Gastrocnemius medialis (tissue), 4 donors: ENCODE results near the gene ZNF516.

Experiments used
- POLR2A ChIP-seq, 2 donors: fragments of 450-650 bp; IDR thresholded peaks; one replicate each; pipeline ENCODE4 v1.6.1; 2017; ENCODE audit warnings: antibody characterized with exemption in 2 of 2, mild to moderate bottlenecking in 2 of 2, moderate library complexity in 2 of 2
- TF ChIP-seq, protein P1 (sequence below), 5 experiments: fragments of 450-650 bp in 3 of 5; fragments of 200-600 bp in 2 of 5; sonication (generic) in 2 of 5; IDR thresholded peaks in 4 of 5; conservative IDR thresholded peaks in 1 of 5; 1 replicate in 4 of 5; 2 replicates in 1 of 5; pipeline ENCODE4 v1.5.1; 2016 to 2019; ENCODE audit warnings: antibody characterized with exemption in 5 of 5, mild to moderate bottlenecking in 3 of 5, moderate library complexity in 3 of 5

DNA sequence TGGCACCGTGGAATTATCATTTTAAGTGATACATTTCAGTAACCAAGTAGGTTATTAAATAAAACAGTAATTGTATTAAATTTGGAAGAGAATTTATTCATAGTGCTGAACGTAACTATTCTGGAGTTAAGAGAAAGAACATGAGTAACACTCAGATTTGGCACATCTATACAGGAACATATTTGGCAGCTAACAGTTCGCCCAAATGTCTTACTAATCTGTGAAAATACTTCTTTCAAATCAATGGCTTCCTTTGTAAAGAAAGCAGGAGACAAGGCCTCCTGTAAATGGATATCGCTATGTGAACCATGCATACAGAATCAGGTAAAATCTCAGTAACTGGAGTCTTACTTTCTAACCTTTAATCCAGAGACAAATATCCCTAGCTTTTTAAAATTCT lies 64.4 kb downstream of the ZNF516 start:
- TF ChIP-seq, protein P1, sequence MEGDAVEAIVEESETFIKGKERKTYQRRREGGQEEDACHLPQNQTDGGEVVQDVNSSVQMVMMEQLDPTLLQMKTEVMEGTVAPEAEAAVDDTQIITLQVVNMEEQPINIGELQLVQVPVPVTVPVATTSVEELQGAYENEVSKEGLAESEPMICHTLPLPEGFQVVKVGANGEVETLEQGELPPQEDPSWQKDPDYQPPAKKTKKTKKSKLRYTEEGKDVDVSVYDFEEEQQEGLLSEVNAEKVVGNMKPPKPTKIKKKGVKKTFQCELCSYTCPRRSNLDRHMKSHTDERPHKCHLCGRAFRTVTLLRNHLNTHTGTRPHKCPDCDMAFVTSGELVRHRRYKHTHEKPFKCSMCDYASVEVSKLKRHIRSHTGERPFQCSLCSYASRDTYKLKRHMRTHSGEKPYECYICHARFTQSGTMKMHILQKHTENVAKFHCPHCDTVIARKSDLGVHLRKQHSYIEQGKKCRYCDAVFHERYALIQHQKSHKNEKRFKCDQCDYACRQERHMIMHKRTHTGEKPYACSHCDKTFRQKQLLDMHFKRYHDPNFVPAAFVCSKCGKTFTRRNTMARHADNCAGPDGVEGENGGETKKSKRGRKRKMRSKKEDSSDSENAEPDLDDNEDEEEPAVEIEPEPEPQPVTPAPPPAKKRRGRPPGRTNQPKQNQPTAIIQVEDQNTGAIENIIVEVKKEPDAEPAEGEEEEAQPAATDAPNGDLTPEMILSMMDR (IDR thresholded peaks at IDR 0.05 in 4 of 5, conservative IDR thresholded peaks at IDR 0.05 in 1 of 5), result no peak
- no peak for TF ChIP-seq POLR2A (IDR thresholded peaks at IDR 0.05)
